Erythroblast (primary cell): ENCODE measurements around the gene TM9SF1.

Experiments used
- DNase-seq, 2 experiments: peaks; one replicate each; lab custom pipeline; 2025; lab: John Stamatoyannopoulos, UW
- GATA1 ChIP-seq: IDR thresholded peaks from 2 replicates; pipeline ENCODE4 v1.6.1; 2011; ENCODE audit warnings: low read depth, mild to moderate bottlenecking, control low read depth, low read length, moderate library complexity
- POLR2A ChIP-seq: IDR thresholded peaks from 2 replicates; pipeline ENCODE4 v1.6.1; 2011; ENCODE audit warnings: mild to moderate bottlenecking, low read length

The TM9SF1 gene

DNA sequence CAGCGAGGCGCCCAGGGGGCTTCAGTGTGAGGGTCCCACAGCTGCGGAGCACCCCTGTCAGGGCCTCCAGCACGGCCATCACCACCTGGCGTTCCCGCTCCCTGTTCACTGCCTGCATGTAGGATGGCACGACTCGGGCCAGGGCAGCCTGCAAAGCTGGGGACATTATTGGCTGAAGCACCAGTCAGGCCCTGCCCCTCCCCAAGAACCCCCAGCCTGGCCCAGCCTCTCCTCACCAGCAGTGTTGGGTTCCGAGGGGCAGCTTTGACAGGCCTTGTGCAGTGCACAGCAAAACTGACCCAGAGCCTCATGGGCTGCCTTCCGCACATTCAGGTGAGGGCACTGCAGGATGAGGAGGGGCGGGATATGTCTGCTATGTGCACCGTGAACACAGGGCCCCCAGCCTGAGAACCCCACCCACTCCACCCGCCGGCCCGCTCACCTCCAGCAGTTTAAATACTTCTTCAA lies 12.2 kb downstream of the TM9SF1 start:
- no peak for TF ChIP-seq GATA1
- TF ChIP-seq POLR2A: no peak
- DNase-seq: no peak

GRCh38 chr14:24182110-24182882 lies 12.9 kb downstream of the TM9SF1 start:
- DNase-seq: no peak
- TF ChIP-seq POLR2A (no peak), GATA1 (no peak)

DNA sequence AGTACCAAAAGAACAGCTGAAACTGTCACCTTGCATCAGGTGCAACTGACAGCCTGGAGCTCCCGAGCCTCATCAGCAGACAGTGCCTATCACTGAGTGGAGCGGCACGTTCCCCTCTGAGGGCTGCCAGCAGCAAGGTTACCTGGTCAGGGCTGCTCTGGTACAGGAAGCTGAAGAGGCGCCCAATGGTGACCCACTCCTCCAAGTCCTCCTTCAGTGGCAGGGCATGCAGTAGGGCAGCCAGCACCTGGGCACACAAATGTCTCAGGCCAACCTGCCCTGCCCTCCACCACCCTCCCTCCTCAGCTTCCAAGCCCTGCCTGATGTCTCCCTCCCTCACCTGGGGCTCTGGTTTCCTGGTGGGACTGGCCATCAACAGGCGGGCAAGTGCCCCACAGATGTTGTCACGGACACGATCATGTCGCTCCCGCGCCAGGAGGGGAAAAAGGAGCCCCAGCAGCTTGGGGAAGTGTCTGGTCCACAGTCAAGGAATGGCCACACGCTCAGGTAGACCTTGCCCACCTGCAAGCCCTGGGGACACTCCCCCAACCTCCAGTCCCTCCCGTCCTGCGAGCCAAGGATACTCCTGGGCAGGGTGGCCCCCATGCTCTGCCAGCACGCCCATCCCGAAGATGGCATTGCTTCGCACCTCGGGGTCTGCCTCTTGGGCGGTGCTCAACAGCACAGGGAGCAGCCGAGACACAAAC lies 13.7 kb downstream of the TM9SF1 start:
- no peak for DNase-seq
- TF ChIP-seq POLR2A (no peak), GATA1 (no peak)

DNA sequence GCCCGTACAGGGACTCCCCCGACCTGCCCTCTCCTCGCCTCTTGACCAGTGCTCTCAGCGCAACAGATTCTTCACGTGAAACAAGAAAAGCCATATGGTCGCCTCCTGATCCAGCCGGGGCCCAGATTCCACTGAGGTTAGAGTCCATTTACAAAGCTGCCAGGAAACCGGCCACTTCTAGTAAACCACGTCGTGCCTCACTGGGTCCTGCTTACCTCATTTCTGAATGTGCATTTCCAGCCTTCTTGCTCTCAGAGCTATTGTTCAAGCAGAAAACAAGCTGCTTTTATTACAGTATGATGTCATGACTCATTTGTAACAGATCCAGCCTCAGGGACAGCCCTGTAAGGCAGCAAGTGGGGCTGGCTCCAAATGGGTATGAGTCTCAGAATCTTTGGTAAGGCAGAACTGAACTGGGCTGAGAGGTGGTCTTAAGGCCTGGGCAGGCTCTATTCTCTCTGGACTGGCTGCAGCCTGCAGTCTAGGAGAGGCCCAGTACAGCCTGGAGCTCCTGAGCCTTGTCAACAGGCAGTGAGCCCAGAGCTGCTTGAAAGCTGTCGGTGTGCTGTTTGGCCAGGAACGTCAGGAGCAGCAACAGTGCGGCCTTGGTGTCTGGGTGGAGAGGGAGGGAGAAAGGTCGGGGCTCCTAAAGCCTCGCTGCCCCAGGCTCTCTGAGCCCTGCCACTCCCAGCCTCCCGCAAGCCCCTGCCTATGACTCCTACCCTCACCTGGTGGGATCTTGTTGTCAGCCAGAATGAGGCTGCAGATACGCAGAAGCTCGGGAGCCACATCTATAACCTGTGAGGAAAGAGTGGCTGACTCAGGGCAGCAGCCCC lies 15.1 kb downstream of the TM9SF1 start:
- no peak for DNase-seq
- no peak for TF ChIP-seq GATA1
- TF ChIP-seq POLR2A: no peak

- DNase-seq: no peak
- TF ChIP-seq GATA1: no peak
- TF ChIP-seq POLR2A: no peak
Observed at GRCh38 chr14:24179294-24179960, 15.8 kb downstream of the TM9SF1 start.

GRCh38 chr14:24178399-24179178 lies 16.7 kb downstream of the TM9SF1 start:
- no peak for DNase-seq
- TF ChIP-seq POLR2A: no peak
- TF ChIP-seq GATA1: no peak

GRCh38 chr14:24177891-24178290 lies 17.4 kb downstream of the TM9SF1 start:
- TF ChIP-seq GATA1 (no peak), POLR2A (no peak)
- no peak for DNase-seq

DNA sequence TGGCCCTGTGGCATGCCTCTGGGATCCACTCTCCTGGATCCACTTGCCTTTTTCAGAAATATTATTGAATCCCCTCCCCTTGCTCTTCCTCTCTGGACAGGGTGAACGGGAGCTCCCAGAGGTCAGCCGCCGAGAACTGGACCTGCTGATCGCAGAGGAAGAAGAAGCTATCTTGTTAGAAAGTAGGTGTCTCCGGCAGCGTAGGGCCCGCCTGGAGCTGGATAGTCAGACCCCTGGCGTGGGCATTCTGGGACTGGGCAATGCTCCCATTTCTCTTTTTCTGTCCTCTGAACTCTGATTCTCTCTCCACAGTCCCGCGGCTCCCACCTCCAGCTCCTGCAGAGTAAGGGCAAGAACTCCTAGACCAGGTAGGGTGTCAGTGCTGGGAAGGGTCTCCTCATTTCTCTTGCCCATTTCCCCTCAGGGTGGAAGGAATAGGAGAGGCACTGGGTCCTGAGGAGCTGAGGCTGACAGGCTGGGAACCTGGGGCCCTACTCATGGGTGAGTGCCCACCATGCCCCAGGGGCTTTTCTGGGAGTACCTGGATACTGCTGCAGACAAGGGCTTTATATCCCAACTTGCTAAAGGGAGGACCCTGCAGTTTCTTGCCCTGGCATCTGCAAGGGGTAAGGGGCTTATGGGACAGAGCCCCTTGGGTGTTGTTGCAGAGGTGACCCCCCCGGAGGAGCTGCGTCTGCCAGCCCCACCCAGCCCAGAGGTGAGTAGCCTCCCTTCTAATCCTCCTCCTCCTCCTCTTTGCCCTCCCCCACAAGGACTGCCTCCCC lies 18.0 kb downstream of the TM9SF1 start:
- DNase-seq: no peak
- TF ChIP-seq GATA1: no peak
- TF ChIP-seq POLR2A: no peak

DNA sequence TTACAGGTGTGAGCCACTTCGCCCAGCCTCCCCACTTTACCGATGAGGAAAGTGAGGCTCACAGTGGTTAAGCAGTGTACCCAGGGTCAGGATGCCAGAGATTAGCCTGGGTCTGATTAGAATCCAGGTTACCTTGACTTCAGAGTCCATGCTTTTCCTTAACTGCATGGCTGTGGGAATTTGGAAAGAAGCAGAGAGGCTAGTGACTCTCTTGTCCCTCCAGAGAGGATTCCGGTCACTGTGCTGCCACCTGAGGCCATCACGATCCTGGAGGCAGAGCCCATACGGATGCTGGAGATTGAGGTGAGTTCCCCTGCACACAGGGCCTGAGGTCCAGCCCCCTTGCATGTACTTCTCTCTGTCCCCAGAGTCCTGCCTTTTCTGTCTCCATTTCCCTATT lies 18.6 kb downstream of the TM9SF1 start:
- TF ChIP-seq GATA1 (no peak), POLR2A (no peak)
- no peak for DNase-seq

GRCh38 chr14:24172871-24173281 lies 22.4 kb downstream of the TM9SF1 start:
- TF ChIP-seq GATA1: no peak
- TF ChIP-seq POLR2A: no peak
- no peak for DNase-seq

DNA sequence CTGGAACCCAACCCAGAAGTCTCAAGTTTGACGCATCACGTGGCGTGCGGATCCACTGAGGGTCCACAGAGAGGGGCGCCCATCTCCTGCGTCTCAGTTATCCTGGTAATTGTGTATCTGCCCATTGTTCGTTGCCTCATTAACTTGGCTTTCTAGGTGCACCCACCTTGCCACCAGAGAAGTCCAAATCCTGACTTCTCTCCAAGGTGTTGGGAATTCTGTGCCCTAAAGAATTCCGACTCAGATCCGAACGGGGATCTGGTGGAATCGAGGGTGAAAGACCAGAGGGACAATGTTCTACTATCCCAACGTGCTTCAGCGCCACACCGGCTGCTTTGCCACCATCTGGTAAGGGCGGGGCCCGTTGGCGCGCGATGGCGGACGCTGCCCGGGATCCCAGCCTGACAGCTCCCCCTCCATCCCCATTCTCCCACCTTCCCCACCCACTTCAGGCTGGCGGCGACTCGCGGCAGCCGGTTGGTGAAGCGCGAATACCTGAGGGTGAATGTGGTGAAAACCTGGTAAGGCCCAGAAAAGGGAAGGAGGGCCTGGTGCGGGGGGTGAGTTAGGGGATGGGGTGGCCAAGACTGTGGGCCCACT lies 22.9 kb downstream of the TM9SF1 start:
- TF ChIP-seq GATA1: no peak
- no peak for TF ChIP-seq POLR2A
- no peak for DNase-seq
